Daoy (cell line): ENCODE results near the gene LRFN2. TPM values are rescaled to one million over a fixed set of nuclear protein-coding genes. Genes with fewer than 3 reads are reported as not detected.

Experiments used
- DNase-seq: peaks from one replicate; pipeline ENCODE4 v3.0.0-alpha.2; 2015; ENCODE audit warnings: low read depth
- total RNA-seq: library from RNA; depleted of rRNA; stranded (reverse); fragments of >200 nt; shearing (Covaris generic); gene quantifications from 2 replicates; pipeline ENCODE4 v1.2.3, GENCODE V29; 2014

Gene LRFN2
- total RNA-seq, 1 experiment from 2014 or later, result 0.17 TPM

DNA sequence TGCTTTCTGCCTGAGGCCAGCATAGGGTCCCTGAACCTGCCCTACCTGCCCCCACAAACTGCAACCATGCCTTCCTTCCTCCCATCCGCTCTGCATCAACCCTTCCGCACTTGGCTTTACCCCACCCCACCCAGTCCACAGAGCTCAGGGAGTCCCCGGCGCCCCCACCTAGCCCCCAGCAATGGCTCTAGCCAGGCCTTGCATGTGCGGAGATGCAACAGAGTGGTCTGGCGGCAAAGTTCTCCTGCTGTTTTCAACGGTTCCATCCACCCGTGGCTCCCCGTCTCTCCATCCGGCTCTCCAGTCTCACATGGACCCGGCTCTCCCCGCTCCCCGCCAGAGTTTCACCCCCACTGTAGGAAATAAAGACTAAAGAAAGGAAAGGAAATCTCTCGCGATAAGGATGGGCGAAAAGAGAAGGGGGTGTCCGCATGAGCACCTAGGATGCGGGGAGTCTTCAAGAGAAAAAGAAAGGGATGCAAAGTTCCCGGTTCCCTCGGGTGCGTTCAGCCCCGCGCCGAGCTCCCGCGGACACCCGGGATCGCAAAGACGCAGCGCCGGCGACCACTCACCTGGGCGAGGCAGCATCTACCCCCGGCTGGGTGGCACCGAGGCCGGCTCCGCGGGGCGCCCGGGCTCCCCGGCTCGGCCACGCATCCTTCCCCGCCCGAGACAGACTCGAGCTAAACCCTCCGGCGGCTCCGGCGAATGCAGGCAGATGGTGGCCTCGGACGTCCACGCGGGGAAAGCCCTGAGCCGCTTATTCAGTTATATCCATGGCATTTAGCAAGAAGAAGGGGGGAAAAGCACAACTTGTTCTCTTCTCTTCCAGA, 579 bp downstream of the LRFN2 start:
- DNase-seq, result no peak

DNA sequence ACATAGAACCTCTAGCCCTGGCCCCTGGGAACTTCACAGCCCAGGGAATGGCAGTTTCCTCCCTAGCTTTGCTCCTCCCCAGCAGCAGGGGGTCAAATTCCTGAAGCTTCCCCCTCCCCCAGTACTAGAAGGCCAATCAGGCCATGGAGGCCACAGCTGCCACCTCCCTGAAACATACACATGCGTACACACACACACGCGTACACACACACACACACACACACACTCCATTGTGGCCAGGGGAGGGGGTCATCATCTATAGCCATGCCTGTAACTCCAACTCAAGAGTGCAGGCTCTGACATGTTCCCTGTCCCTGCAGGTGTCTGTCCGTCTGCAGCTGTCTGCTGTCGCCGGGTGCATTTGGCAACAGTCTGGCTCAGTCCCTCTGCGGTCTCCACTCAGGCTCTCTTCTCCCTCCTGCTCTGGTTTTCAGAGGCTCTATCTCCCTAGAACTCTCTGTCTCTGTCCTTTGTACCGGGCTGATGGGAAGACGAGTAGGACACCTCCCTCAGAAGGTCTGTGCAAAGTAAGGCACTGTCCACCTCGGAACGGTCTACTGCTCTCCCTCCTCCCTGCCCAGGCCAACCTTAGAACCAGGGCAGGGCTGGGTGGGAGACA, 1.4 kb downstream of the LRFN2 start:
- DNase-seq, result peak; percentile 13

DNA sequence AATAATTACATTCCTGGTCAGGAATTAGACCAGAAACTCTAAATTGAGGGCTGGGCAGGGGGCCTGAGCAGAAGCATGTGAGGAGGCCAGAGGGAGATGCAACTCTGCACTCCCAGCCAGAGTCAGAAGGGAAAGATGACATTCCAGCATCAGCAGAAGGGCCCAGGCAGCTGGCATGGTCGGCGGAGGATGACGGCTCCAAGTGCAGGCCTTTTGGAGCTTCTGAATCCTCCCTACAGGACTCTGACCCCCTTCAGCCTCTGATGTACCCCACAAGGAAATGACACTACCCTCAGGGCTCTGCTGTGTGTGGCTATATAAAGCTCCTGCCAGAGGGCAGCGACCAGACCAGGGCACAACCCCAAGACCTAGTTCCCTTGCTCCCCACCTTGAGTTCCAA, 1.9 kb downstream of the LRFN2 start:
- DNase-seq, result no peak

DNA sequence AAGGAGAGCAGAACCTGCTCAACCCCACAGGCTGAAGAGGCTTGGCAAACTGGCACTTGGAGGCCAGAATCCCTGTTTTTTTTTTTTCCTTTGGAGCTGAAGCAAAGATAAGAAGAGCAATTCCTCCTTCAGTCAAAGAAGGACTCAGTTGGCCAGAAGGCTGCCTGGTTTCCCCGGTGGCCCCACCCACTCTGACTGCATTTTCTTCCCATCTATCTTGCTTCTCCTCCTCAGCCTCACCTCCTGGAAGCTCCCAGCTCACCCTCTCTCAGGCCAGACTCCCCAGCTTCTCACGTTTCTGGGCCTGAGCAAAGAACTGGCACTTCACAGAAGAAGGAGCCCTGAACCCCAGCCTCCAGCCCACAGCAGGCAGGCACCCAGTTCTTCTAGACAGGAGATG, 2.4 kb downstream of the LRFN2 start:
- no peak for DNase-seq

DNA sequence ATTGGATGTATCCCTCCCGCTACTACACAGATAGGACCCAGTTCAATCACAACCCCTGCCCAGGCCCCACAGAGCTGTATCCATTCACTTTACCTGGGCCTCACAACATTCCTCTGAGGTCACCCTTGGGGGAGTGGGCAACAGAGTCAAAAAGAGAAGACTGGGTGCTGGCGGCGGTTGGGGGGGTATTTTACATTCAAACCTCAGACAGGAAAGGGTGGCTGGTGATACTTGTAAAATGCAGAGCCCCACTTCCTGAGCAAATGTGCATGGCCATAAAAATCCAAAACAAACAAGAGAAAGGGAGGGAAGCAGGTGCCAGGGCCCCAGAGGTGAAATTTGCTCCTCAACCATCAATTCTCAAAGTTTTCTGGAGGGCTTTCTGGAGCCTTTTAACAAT, 3.5 kb downstream of the LRFN2 start:
- no peak for DNase-seq

DNA sequence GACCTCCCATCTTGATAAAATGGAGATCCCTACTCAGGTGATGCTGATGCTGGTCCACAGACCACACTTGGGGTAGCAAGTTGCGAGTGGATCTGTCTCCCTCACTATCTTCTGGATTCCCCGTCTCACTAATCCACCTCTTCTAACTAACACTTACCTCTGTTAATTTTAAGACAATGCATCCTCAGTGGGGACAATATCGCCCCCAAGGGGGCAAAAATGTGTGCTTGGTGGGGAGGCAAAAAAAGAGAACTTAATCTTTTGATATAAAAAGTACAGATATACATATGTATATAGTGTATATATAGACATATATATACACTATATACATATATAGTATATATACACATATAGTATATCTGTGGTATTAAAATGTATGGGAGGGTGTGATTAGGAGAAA, 4.3 kb downstream of the LRFN2 start:
- no peak for DNase-seq

DNA sequence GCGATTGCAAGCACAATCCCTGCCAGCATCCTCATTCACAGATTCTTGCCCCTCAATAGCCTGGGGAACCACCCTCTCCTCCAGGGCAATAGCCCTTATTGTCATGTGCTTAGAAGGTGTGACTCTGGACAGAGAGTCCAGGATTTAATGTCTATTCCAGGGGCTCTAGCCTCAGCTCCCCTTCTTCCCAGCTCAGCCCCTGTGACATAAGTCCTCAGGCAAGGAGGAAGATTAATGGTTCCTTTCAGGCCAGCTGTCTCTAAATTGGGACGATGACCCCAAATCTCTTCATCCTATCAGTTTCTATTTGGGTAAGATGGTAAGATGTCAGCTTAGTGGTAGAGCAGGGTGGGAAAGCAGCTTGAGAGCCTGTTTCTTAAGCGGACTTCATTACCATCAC, 8.1 kb downstream of the LRFN2 start:
- no peak for DNase-seq

DNA sequence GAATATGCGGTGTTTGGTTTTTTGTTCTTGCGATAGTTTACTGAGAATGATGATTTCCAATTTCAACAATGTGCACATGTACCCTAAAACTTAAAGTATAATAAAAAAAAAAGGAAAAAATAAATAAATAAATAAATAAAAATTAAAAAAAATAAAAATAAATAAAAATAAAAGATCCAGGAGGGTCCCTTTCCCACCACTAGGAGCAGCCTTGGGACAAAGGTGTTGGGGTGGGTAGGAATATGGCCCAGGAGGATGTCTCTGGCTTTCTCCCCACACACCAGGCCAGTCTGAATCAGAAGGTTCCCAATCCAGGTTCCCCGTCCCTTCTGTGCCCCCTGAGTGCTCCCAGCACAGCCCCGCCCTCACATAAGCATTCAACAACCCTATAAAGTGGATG, 9.5 kb downstream of the LRFN2 start:
- DNase-seq, result no peak

DNA sequence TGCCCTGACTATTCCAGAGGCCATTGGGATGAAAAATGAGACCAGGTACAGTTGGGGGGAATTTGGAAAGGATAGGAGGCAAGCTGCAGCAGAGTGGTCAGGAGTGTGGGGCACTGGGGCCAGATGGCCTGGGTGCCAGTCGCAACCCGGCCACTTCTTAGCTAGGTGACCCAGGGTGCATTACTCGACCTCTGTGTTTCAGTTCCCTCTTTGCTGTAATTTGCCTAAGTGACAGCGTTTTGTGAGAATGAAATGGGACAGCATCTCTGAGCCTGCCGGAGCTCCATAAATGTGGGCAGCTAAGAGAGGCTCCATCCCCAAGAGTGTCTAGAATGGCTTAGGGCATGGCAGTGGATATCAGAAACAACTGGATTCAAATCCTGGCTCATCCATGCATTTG, 13.9 kb downstream of the LRFN2 start:
- no peak for DNase-seq

DNA sequence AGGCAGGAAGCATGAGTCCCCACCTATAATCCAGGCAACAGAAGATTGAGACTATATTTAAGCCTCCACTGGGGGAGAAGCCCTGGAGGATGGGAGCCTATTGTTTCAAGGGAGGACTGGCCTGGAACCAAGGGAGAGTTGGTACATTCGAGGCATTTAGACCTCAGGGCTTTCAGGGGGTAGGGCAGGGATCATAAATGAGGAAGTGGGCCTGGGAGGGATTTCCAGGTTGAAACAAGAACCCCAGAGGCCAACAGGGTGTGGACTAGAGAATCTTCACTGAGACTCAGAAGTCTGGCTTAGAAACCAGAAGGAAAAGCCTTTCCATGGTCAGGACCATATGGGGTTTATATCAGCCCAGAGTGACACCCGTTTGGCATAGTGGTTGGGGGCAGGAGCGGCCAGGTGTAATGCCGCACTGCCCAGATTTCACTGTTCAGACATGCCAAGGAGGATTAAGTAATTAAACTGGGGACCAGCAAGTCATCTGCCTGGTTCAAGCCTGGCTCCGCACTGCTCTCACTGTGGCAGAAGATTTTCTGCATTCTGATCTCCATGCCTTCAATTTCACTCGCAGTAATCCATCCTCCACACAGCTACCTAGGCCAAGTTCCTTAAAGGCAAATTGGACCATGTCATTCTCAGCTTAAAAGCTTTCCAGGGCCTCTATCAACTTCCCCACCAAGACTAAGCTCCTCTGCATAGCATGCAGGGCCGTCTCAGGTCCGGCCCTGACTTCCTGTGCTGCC, 17.8 kb downstream of the LRFN2 start:
- DNase-seq, result no peak

DNA sequence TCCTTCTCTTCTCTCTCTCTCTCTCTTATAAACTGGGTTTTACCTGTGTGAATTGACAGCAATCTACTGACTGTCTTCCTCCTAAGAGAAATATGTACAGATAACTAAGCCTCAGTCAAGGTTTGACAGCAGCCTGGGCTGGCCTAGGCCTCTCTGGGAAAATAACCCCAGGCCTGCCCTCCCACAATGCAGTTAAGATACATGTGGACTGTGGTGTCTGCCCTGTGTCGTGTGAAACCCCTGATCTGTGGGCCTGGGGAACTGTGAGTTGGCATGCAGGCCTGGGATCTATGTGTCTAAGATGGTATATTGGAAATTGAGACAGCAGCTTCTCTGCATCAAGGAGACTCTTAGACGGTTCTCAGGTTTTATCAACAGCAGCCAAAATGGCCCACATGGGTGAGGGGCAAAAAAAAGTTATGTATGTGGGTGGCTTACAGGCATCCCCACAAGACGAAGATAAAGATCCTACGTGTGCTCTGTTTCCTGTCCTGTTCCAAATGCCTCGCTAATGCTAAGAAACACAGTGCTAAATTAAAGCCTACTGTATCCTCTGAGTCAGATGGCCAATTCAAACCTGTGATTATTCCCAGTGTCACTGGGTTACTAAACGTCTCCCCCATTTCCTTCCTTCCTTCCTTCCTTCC, 19.0 kb downstream of the LRFN2 start:
- no peak for DNase-seq

DNA sequence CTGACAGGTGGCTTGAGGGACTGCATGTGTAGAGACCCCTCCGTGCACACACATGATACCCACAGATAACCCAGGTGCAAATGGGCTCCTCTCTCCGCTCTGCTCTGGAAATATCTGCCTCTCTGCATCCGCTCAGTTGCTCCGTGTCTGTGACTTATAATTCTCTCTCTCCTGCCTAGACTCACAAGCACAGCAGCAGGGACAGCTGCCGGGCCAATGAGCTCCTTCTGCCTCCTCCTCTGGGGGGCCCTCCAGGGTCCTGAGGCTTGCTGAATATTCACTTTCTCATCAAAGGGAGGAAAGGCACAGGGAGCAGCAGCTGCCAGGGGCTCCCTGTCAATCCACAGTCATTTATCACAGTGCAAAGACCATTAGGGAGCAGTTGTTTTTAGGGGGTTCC, 24.1 kb downstream of the LRFN2 start:
- DNase-seq, result no peak

DNA sequence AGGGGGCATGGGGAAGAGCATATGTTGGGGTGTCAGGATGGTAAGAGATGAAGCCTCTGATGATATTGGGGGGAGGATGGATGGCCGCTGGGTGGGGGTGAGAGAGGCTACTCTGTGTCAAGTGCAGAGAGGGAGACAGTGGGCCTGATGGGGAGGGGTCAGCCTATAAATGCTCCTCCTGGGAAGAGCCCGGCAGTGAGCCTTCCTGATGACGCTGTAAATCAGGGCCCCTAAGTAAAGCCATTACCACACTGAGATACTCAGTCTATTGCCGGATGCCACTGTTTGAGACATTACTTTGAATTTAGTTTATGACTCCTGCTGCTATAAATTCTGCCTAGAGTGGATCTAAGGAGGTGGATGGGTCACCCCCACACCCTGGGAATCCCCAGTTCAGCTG, 28.1 kb downstream of the LRFN2 start:
- no peak for DNase-seq

DNA sequence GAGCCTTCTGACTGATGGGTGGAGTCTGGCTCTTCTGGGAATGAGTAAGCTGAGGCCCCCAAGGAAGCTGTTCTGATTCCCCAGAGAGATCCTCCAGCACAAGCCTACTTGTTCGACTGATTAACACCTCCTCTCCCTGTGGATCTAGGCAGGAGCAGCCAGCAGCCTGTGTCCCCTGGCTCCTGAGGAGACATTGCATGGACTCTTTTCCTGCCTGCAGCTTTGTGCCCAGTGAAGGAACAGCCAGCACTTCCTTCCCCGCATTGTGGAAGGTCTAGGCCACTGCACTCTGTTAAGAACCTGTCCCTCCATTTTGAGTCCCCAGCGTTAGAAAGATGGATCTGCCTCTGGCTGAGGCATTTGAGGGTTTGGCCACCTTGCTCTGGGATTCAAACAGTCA, 29.1 kb downstream of the LRFN2 start:
- no peak for DNase-seq

DNA sequence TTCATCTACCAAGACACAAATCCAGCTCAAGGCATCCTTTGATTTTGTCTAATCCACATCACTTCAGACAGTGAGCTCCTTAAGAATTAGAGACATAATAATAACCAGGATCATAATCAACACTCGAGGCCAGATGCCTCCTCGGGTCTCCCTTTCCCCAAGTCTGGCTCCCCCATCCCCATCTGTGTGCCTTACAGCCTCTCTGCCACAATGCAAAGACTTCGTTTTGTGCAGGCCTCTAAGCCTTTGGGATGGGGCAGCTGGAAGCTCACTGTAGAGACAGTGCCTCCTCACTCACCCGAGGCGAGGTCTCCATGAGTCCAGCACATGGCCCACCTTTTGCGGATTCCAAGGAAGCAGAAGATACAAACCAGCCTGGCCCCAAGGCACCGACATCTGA, 30.3 kb downstream of the LRFN2 start:
- no peak for DNase-seq

DNA sequence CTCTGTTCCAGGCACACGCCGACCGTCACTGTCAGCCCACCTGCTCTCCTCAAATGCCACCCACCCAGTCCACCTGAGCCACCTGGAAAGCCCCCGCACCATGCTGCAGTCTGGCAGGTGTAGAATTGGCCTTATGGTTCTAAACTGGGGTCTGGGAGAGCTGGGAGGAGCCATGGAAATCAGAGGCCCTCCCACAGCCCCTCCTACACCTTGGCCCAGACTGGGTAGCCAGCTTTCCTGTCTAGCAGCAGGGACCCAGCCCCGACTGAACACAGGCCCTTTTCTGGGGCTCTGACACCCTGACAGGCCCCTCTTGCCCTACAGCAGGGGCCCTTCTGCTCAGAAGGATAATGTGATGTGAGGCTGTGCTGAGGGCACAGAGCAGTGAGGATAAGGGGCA, 31.1 kb downstream of the LRFN2 start:
- no peak for DNase-seq

DNA sequence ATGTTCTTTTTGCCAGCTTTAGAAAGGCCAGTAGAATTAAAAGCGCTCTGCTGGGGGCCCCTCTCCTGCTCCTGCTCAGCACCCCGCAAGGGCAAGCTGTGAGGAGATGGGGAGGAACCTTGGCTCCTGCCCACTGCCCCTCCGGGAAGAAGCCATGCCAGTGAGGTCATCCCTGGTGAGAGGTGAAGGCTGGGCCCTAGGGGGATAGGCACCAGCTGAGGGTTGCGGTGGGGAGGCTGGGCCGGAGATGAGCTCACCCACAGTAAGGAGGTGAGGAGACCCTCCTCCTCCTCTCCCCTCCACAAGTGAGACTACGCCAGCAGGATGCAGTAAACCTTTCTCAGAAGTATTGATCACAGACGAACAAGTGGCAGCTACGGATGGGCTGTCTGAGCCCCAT, 32.1 kb downstream of the LRFN2 start:
- DNase-seq, result peak; percentile 71

DNA sequence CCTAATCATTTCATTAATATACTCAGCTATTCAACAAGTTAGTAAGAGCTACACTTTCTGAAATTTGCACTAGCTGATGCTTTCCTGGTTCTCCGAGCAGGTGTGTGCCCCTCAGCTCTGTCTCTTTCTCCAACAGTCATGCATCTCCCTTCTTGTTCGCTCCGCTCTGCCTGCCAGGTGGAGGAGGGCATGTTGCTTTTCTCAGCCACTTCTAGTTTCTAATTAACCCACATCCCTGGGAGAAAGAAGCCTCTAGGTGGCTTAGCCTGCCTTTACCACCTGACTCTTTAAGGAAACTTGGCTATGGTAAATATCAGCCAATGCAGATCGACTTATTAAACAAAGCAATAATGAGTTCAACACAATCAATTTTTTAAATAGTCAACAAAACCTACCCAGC, 34.2 kb downstream of the LRFN2 start:
- no peak for DNase-seq

DNA sequence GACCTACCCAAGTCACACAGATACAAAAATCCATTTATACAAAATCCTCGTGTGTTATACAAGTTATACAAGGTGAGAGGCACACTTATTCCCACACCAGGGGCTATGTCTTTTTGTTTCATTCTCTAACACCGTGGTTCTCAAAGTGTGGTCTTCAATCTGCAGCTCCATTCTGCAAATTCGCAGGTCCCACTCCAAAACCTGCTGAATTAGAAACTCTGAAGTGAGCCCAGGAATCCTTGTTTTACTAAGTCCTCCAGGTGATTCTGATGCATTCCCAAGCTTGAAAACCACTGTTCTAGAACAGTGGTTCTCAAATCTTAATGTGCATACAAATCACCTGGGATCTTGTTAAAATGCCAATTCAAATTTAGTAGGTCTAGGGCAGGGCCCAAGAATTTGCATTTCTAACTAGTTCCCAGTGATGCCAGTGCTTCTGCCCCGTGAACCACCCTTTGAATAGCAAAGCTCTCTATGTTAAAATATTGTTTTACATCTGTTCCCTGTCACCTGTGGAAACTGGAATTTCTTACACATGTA, 35.1 kb downstream of the LRFN2 start:
- DNase-seq, result no peak

DNA sequence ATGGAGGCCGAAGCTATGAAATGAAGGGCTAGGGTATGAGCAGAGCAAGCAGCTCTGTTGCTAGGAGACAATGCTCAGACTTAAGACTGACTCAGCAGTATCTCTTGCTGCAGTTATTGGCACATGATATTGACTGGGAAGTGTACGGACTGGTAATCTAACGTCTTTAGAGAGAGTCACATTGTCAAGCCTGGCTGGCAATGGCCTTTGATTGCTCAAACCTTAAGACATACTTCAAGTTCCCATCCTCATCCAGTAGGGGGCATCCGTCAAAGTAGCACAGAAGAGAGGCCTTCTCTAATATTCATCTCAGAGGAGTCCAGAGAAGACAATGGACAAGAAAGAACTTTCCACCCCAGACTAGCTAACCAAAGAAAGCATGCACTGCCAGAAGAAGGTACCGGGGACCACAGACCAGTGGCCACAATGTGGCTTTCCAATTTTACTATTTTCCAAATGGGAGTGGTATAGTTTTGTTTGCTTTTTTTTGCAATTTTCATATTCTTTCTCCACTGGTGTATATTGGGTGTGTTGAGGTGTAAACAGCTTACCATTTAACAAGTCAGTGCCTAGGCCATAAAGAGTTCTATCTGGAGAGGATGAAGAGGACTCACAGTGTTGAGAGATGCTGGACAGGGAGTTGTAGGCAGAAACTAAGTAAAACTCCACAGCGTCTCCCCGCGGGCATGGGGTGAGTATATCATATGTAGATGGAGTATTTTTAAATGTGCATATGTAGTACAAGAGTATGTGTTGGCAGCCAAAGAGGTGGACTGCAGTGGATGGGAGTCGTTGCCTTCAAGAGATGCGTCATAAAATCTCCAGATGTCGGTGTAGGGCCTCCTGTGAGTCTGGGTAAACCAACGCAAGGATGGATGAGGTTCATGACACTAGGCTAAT, 36.7 kb downstream of the LRFN2 start:
- DNase-seq, result peak; percentile 39

DNA sequence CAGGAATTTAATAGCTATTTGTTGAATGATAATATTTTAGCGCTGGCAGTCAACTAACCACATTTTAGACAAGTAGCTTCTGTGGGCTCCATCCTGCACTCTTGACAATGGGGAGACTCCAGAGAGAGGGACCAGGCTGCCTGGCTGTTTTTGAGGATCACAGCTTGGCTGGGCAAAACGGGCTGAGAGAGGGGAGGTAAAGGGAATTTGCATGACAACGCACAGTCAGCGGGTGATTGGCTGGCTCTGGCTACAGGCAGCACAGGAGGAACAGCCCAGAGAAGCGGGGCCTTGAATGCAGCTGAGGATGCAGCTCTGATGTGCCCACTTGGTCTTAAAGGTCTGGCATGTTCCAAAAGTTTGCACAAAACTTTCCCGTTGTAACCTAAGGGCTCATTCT, 41.2 kb downstream of the LRFN2 start:
- no peak for DNase-seq
